Tibial artery (tissue), 4 donors: ENCODE measurements around the gene STUB1.

Experiments used
- DNase-seq, 2 donors: peaks; one replicate each; pipeline ENCODE4 v3.0.0-alpha.2; 2019
- H3K27ac ChIP-seq, 2 donors: fragments of 200-600 bp; sonication (generic) in 1 of 2; 1 replicate in 1 of 2; 2 replicates in 1 of 2; pipeline ENCODE4 v1.5.1; 2018 to 2019; ENCODE audit warnings: mild to moderate bottlenecking in 1 of 2
- H3K27me3 ChIP-seq, 2 donors: fragments of 200-600 bp; sonication (generic) in 1 of 2; one replicate each; pipeline versions ENCODE4 v1.5.1 to v1.6.0; 2016 to 2019
- H3K36me3 ChIP-seq, 3 donors: fragments of 200-600 bp; sonication (generic) in 2 of 3; one replicate each; pipeline ENCODE4 v1.5.1; 2016 to 2019; ENCODE audit warnings: mild to moderate bottlenecking in 2 of 3
- H3K4me1 ChIP-seq, 4 donors: fragments of 200-600 bp; sonication (generic) in 2 of 4; 1 replicate in 3 of 4; 2 replicates in 1 of 4; pipeline ENCODE4 v1.5.1; 2016 to 2019
- H3K4me3 ChIP-seq, 2 donors: fragments of 200-600 bp; sonication (generic) in 1 of 2; 1 replicate in 1 of 2; 2 replicates in 1 of 2; pipeline ENCODE4 v1.5.1; 2018 to 2019; ENCODE audit warnings: mild to moderate bottlenecking in 2 of 2
- H3K9me3 ChIP-seq, 3 donors: fragments of 200-600 bp; sonication (generic) in 1 of 3; one replicate each; pipeline ENCODE4 v1.5.1; 2016 to 2019
- intact Hi-C: fragments of 100-400 bp; cut with DNase I; formaldehyde crosslinking; loops from one replicate; pipeline ENCODE4 v1.15.0; 2023; ENCODE audit warnings: low total_unique reads
- TF ChIP-seq, protein P1 (sequence below), 2 experiments: fragments of 200-600 bp in 1 of 2; fragments of 450-650 bp in 1 of 2; IDR thresholded peaks; one replicate each; pipeline ENCODE4 v1.5.1; 2017 to 2019; ENCODE audit warnings: antibody characterized with exemption in 2 of 2, mild to moderate bottlenecking in 1 of 2, moderate library complexity in 1 of 2

STUB1 gene

DNA sequence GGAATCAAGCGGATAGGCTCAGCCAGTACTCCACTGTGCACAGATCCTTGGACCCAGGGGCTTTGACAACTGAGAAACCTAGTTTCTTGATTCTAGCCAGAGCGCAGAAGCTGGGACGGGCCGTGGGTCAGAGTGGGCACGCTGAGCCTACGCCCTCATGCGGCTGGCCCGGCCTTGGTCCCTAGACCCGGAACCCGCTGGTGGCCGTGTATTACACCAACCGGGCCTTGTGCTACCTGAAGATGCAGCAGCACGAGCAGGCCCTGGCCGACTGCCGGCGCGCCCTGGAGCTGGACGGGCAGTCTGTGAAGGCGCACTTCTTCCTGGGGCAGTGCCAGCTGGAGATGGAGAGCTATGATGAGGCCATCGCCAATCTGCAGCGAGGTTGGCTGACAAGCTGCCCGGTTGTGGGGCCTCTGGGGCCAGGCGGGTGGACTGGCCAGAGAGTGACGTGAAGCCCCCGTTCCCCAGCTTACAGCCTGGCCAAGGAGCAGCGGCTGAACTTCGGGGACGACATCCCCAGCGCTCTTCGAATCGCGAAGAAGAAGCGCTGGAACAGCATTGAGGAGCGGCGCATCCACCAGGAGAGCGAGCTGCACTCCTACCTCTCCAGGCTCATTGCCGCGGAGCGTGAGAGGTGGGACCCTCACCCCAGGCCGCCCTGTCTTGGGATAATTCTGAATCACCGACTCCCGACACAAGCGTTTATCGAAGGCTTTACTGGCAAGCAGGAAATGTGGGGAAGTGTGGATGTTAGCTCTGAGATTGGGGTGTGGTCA lies 946 bp downstream of the STUB1 start:
- Histone ChIP-seq H3K4me3 (peak overlapping the region; percentile 60 to 81), H3K27me3 (peaks cover 0 to 8% of the 10 kb centered on the region in 2 donors), H3K36me3 (peaks cover 17 to 32% (median 18%) of the 10 kb centered on the region in 3 donors), H3K9me3 (no peaks in the 10 kb centered on the region), H3K27ac (peak overlapping the region; percentile 79 to 87), H3K4me1 (peaks cover 3 to 71% (median 51%) of the 10 kb centered on the region in 4 donors)
- TF ChIP-seq, protein P1, sequence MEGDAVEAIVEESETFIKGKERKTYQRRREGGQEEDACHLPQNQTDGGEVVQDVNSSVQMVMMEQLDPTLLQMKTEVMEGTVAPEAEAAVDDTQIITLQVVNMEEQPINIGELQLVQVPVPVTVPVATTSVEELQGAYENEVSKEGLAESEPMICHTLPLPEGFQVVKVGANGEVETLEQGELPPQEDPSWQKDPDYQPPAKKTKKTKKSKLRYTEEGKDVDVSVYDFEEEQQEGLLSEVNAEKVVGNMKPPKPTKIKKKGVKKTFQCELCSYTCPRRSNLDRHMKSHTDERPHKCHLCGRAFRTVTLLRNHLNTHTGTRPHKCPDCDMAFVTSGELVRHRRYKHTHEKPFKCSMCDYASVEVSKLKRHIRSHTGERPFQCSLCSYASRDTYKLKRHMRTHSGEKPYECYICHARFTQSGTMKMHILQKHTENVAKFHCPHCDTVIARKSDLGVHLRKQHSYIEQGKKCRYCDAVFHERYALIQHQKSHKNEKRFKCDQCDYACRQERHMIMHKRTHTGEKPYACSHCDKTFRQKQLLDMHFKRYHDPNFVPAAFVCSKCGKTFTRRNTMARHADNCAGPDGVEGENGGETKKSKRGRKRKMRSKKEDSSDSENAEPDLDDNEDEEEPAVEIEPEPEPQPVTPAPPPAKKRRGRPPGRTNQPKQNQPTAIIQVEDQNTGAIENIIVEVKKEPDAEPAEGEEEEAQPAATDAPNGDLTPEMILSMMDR (IDR thresholded peaks at IDR 0.05): no peak
- intact Hi-C loops: no loop called here
- no peak for DNase-seq

DNA sequence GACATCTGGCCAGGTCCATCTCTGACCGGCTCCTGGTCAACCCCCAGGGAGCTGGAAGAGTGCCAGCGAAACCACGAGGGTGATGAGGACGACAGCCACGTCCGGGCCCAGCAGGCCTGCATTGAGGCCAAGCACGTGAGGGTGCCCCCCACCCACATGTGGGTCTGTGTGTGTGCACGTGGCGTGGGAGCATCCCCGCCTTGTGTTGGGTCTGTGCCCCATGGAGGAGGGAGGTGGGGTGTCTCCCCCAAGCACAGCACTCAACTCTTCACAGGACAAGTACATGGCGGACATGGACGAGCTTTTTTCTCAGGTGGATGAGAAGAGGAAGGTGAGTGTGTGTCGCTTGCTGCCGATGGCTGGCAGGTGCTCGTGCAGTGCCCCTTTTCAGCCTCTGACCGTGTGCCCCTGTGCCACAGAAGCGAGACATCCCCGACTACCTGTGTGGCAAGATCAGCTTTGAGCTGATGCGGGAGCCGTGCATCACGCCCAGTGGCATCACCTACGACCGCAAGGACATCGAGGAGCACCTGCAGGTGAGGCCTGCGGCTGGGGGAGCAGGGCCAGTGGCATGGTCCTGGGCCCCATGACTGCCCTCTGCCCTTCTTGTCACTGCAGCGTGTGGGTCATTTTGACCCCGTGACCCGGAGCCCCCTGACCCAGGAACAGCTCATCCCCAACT lies 1.7 kb downstream of the STUB1 start:
- peaks cover 18 to 39% (median 23%) of the 10 kb centered on the region in 3 donors for H3K36me3 ChIP-seq
- peaks cover 3 to 70% (median 50%) of the 10 kb centered on the region in 4 donors for H3K4me1 ChIP-seq
- TF ChIP-seq, protein P1 (IDR thresholded peaks at IDR 0.05): no peak
- peak overlapping the region in 1 of 2 donors; percentile 79 for H3K27ac ChIP-seq
- peak overlapping the region; percentile 60 to 81 for H3K4me3 ChIP-seq
- H3K9me3 ChIP-seq: no peaks in the 10 kb centered on the region
- intact Hi-C loops: no loop called here
- peaks cover 0 to 3% of the 10 kb centered on the region in 2 donors for H3K27me3 ChIP-seq
- no peak for DNase-seq

DNA sequence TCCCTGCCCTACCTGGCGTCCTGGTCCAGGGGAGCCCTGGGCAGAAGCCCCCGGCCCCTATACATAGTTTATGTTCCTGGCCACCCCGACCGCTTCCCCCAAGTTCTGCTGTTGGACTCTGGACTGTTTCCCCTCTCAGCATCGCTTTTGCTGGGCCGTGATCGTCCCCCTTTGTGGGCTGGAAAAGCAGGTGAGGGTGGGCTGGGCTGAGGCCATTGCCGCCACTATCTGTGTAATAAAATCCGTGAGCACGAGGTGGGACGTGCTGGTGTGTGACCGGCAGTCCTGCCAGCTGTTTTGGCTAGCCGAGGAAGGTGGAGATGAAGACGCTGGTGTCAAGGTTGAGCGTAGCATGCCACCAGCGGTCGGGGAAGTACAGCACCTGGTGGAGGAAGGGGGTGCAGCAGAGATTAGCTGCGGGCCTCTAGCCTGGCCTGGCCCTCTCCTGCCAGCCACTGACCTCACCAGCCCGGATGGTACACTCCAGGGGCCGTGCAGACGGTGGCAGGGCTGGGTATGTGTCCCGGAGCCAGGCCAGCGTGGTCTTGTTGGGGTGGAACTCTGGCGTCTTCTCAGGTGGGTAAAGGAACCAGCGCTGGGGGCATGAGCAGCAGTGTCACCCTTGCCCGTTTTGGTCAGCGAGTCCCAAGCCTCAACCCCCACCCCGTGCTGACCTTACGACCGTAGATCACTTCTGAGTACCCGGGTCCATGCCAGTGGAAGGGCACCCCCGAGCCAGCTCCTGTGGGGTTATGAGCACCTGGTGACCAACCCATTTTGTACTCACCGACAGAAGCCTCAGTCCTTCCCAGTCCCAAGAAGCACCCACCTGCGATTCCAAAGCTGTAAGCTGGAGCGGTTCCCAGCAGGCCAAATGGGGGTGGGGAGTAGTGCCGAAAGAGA lies 2.5 kb downstream of the STUB1 start:
- DNase-seq: no peak
- no peaks in the 10 kb centered on the region for H3K27me3 ChIP-seq
- H3K4me1 ChIP-seq: peaks cover 3 to 67% (median 50%) of the 10 kb centered on the region in 4 donors
- peak overlapping the region; percentile 59 to 81 for H3K4me3 ChIP-seq
- H3K36me3 ChIP-seq: peaks cover 18 to 47% (median 24%) of the 10 kb centered on the region in 3 donors
- TF ChIP-seq, protein P1 (IDR thresholded peaks at IDR 0.05): no peak
- no peak overlapping the region for H3K27ac ChIP-seq
- H3K9me3 ChIP-seq: no peaks in the 10 kb centered on the region
- intact Hi-C loops: no loop called here

DNA sequence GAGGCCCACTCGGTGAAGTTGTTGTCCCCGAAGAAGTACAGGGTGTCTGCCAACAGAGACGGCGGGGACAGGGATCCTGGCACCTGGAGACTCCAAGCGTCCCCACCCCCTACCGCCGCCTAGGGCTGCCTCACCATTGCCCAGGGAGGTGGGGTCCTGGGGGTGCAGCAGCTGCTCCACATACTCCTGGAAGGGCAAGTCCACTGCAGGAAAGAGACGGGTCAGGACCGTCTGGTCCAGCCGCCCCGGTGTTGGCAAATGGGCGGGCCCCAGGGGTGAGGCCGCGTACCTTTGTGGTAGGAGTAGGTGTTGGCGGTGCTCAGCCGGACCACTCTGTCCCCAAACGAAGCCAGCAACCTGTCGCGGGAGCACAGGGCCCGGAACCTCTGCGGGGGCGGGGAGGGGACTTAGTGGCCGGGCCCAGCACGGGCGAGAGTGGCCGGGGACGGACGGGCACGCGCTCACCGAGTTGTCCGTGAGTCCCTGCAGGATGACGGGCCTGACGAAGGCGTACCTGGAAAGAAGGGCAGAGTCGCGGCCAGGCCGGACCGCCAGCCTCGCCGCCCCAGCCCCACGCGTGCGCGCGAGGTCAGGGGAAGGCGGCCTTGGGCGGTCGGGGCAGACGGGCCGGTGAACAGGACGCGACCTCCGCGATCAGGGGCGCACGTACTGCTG lies 3.3 kb downstream of the STUB1 start:
- H3K27ac ChIP-seq: peak overlapping the region; percentile 67 to 86
- H3K4me3 ChIP-seq: peak overlapping the region; percentile 59 to 60
- peaks cover 18 to 50% (median 24%) of the 10 kb centered on the region in 3 donors for H3K36me3 ChIP-seq
- peaks cover 3 to 67% (median 52%) of the 10 kb centered on the region in 4 donors for H3K4me1 ChIP-seq
- no peaks in the 10 kb centered on the region for H3K9me3 ChIP-seq
- TF ChIP-seq, protein P1 (IDR thresholded peaks at IDR 0.05): no peak
- H3K27me3 ChIP-seq: no peaks in the 10 kb centered on the region
- intact Hi-C loops: no loop called here
- DNase-seq: no peak
